Measurements from ENCODE around the gene RFTN1. TPM values are rescaled to one million over a fixed set of nuclear protein-coding genes. Genes with fewer than 3 reads are reported as not detected.

RFTN1 gene
- total RNA-seq, 3 donors from 2014 or later (not counting 1 experiment from before 2014, with no cell fraction given): 112 to 135 (median 115) TPM

DNA sequence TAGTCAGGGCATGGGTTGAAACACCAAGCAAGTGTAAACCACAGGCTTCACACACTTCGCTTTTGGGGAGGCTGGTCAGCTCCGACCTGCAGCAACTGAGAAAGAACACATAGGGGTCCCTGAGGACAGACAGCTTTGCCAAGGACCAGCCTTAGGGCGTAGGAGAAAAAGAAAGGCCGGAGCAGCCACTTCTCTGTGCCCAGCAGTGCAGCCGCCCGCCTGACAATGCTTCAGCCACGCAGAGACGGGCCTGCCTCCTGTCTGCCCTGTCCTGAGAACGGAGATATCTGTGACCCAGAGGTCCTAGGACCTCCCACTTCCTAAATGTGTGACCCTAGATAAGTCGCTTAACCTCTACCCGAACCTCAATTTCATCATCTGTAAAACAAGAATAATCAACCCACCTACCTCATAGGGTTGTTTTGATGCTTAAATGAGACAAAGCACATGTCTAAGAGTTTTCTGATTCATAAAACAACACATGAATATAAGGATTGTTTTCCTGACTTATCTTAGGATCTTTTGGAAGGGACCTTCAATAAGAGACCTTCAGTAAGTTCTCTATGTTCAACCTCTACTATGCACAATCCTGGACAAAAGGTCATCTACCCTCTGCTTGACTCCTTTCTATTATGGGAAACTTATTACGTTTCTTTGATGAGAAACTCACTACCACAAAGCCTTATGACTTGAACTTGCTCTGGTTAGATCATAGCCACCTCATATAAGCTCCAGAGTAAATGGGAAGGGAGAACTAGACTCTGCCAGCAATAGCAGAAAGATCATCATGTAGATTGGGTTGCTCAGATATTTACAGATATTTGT, 32.9 kb upstream of the RFTN1 start:
- H3K4me3 ChIP-seq (ENCODE audit: low read length): peak overlapping the region; percentile 8
- no peaks in the 10 kb centered on the region for H3K36me3 ChIP-seq (ENCODE audit: control insufficient read depth, insufficient read depth, low read length)
- Mint-ChIP-seq H3K9me3 (no peaks in the 10 kb centered on the region), H3K27ac (peak overlapping the region; percentile 78 to 88), H3K27me3 (ENCODE audit: low read depth in 2 of 2) (peaks cover 0 to 5% of the 10 kb centered on the region in 2 donors), H3K4me3 (peak overlapping the region; percentile 78), H3K36me3 (no peaks in the 10 kb centered on the region), H3K4me1 (peaks cover 66 to 74% of the 10 kb centered on the region in 2 donors)
- TF ChIP-seq, protein P1, sequence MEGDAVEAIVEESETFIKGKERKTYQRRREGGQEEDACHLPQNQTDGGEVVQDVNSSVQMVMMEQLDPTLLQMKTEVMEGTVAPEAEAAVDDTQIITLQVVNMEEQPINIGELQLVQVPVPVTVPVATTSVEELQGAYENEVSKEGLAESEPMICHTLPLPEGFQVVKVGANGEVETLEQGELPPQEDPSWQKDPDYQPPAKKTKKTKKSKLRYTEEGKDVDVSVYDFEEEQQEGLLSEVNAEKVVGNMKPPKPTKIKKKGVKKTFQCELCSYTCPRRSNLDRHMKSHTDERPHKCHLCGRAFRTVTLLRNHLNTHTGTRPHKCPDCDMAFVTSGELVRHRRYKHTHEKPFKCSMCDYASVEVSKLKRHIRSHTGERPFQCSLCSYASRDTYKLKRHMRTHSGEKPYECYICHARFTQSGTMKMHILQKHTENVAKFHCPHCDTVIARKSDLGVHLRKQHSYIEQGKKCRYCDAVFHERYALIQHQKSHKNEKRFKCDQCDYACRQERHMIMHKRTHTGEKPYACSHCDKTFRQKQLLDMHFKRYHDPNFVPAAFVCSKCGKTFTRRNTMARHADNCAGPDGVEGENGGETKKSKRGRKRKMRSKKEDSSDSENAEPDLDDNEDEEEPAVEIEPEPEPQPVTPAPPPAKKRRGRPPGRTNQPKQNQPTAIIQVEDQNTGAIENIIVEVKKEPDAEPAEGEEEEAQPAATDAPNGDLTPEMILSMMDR (IDR thresholded peaks at IDR 0.05): no peak
- peak overlapping the region; percentile 65 for H3K27ac ChIP-seq (ENCODE audit: low read length)
- intact Hi-C loops (cut with micrococcal nuclease): loop anchor here (2.0 kb wide), 1 partner anchor 52 kb away; no protein-coding TSS in a partner anchor
- ATAC-seq: peak; percentile 55 to 70 (median 58)
- peaks cover 49% of the 10 kb centered on the region for H3K4me1 ChIP-seq (ENCODE audit: control insufficient read depth, insufficient read depth, low read length)
- DNase-seq: peak; percentile 16 to 41
- WGBS (ENCODE audit: insufficient coverage): 40% methylated on average over 10 of the region's 12 CpGs
- no peaks in the 10 kb centered on the region for H3K9me3 ChIP-seq (ENCODE audit: control insufficient read depth, insufficient read depth, low read length)
- H3K27me3 ChIP-seq (ENCODE audit: control insufficient read depth, insufficient read depth, low read length): no peaks in the 10 kb centered on the region

DNA sequence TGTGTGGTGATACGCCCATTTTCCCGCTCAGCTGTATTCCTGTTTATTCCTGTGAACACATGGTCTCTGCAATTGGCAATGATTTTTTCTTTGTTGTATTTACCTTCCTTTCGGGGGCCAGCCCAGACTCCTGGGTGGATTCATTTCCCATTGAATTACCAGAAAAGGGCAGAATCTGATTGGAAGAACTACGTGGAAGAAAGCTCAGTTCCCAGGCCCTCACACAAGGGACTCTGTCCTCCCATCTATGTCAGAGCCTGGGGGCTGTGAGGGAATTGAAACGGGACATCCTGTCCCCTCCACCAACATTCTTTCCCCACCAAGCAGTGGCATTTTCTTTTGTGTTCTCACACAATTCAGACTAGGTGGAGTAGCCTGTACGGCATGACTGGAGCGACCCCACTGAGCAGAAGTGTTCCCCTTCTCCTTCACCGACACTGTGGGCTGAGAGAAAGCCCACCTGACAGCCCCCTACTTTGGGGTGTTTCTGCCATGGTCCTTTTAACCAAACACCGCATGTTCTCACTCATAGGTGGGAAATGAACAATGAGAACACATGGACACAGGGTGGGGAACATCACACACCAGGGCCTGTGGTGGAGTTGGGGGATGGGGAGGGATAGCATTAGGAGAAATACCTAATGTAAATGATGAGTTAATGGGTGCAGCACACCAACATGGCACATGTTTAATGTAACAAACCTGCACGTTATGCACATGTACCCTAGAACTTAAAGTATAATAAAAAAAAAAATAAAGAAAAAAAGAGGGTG, 32.1 kb upstream of the RFTN1 start:
- Mint-ChIP-seq H3K4me1 (peaks cover 61 to 68% of the 10 kb centered on the region in 2 donors), H3K4me3 (peak overlapping the region; percentile 78), H3K36me3 (no peaks in the 10 kb centered on the region), H3K27me3 (ENCODE audit: low read depth in 2 of 2) (no peaks in the 10 kb centered on the region), H3K9me3 (no peaks in the 10 kb centered on the region), H3K27ac (peak overlapping the region; percentile 78 to 88)
- 65% methylated on average over 9 of the region's 10 CpGs for WGBS (ENCODE audit: insufficient coverage)
- H3K36me3 ChIP-seq (ENCODE audit: control insufficient read depth, insufficient read depth, low read length): no peaks in the 10 kb centered on the region
- H3K27me3 ChIP-seq (ENCODE audit: control insufficient read depth, insufficient read depth, low read length): no peaks in the 10 kb centered on the region
- DNase-seq (no peak), ATAC-seq (peak in 2 of 3 donors; percentile 24 to 46)
- H3K4me1 ChIP-seq (ENCODE audit: control insufficient read depth, insufficient read depth, low read length): peaks cover 46% of the 10 kb centered on the region
- intact Hi-C loops (cut with micrococcal nuclease): loop anchor here (2.0 kb wide), 1 partner anchor 51 kb away; no protein-coding TSS in a partner anchor
- TF ChIP-seq, protein P1 (IDR thresholded peaks at IDR 0.05): no peak
- H3K9me3 ChIP-seq (ENCODE audit: control insufficient read depth, insufficient read depth, low read length): no peaks in the 10 kb centered on the region
- H3K4me3 ChIP-seq (ENCODE audit: low read length): no peak overlapping the region
- H3K27ac ChIP-seq (ENCODE audit: low read length): peak overlapping the region; percentile 47

DNA sequence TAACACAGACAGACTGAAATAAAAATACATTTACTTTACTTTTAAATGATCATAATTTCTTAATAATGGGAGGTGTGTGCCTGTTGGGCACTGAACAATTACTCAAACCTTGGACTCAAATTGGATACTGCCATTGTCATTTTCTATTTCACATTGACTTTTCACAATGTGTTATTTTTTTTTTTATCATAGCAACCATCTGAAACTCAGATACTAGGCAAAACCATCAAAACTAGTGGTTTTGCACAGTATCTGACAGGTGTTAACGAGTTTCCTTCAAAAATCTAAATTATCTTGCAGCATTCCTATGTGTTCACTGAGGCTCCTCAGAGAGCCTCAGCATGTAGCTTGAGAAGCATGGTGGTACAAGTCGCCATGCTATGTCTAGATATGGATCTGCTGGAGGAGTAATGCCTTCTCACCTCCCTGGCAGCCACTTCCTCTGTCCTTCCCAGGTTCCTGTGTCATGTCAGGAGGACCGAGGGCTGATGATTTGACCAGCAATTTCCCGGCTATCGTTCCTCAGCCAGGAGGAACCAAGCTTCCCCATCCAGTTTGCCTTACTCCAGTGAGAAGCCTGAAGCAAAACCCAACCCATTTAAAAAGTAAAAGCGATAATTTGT, 29.9 kb upstream of the RFTN1 start:
- Histone ChIP-seq H3K4me3 (ENCODE audit: low read length) (no peak overlapping the region), H3K9me3 (ENCODE audit: control insufficient read depth, insufficient read depth, low read length) (no peaks in the 10 kb centered on the region), H3K4me1 (ENCODE audit: control insufficient read depth, insufficient read depth, low read length) (peaks cover 42% of the 10 kb centered on the region), H3K27me3 (ENCODE audit: control insufficient read depth, insufficient read depth, low read length) (no peaks in the 10 kb centered on the region), H3K36me3 (ENCODE audit: control insufficient read depth, insufficient read depth, low read length) (no peaks in the 10 kb centered on the region), H3K27ac (ENCODE audit: low read length) (no peak overlapping the region)
- 52% methylated on average over 6 of the region's 6 CpGs for WGBS (ENCODE audit: insufficient coverage)
- TF ChIP-seq, protein P1 (IDR thresholded peaks at IDR 0.05): no peak
- peaks cover 55 to 63% of the 10 kb centered on the region in 2 donors for H3K4me1 Mint-ChIP-seq
- H3K9me3 Mint-ChIP-seq: no peaks in the 10 kb centered on the region
- intact Hi-C loops (cut with micrococcal nuclease): loop anchor here (1.0 kb wide), 1 partner anchor 27 kb away; no protein-coding TSS in a partner anchor
- H3K27ac Mint-ChIP-seq: peak overlapping the region; percentile 78 to 88
- no peaks in the 10 kb centered on the region for H3K36me3 Mint-ChIP-seq
- H3K4me3 Mint-ChIP-seq: peak overlapping the region; percentile 17
- DNase-seq (no peak), ATAC-seq (no peak)
- peaks cover 0 to 2% of the 10 kb centered on the region in 2 donors for H3K27me3 Mint-ChIP-seq (ENCODE audit: low read depth in 2 of 2)
